22Rv1 (cell line): Measurements from ENCODE around the gene KCNQ4.

Experiments used
- ZFX ChIP-seq: fragments of 450-650 bp; IDR thresholded peaks from 2 replicates; pipeline ENCODE4 v1.6.1; 2017; ENCODE audit warnings: antibody characterized with exemption, borderline replicate concordance
- TF ChIP-seq, protein P1 (sequence below): fragments of 450-650 bp; IDR thresholded peaks from 2 replicates; pipeline ENCODE4 v1.5.1; 2017; ENCODE audit warnings: mild to moderate bottlenecking

DNA sequence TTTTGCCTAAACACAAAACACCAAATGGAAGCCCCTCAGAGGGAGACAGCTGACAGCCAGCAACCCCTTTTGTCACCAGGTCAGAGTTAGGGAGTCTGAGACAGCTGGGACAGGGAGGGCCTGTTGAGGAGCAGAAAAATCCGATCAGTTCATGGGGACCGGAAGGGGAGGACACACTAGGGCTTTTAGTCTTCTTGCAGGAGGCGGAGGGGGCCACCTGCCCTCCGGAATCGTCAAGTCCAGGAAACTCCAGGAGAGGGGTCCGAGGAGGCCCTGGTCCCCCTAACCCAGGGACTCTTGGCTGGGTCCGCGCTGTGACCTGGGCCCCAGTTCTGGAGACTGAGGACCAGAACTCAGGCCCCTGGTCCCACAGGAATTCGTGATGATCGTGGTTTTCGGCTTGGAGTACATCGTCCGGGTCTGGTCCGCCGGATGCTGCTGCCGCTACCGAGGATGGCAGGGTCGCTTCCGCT is 34.2 kb downstream of the KCNQ4 start:
- TF ChIP-seq, protein P1, sequence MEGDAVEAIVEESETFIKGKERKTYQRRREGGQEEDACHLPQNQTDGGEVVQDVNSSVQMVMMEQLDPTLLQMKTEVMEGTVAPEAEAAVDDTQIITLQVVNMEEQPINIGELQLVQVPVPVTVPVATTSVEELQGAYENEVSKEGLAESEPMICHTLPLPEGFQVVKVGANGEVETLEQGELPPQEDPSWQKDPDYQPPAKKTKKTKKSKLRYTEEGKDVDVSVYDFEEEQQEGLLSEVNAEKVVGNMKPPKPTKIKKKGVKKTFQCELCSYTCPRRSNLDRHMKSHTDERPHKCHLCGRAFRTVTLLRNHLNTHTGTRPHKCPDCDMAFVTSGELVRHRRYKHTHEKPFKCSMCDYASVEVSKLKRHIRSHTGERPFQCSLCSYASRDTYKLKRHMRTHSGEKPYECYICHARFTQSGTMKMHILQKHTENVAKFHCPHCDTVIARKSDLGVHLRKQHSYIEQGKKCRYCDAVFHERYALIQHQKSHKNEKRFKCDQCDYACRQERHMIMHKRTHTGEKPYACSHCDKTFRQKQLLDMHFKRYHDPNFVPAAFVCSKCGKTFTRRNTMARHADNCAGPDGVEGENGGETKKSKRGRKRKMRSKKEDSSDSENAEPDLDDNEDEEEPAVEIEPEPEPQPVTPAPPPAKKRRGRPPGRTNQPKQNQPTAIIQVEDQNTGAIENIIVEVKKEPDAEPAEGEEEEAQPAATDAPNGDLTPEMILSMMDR = no peak
- no peak for TF ChIP-seq ZFX
